H9 (cell line): Measurements from ENCODE around the gene KLF16. TPM values are rescaled to one million over a fixed set of nuclear protein-coding genes. Genes with fewer than 3 reads are reported as not detected.

Source experiments
- DNase-seq: peaks from one replicate; pipeline ENCODE4 v3.0.0-alpha.2; 2017
- H2AFZ ChIP-seq: one replicate; pipeline ENCODE4 v1.6.1; 2013; ENCODE audit warnings: mild to moderate bottlenecking, low read length, control low read depth, moderate library complexity
- H2AK5ac ChIP-seq: 2 replicates; pipeline ENCODE4 v1.6.1; 2013; ENCODE audit warnings: low read length, control low read depth, mixed read lengths; ENCODE audit not compliant: insufficient read length
- H2BK120ac ChIP-seq: one replicate; pipeline ENCODE4 v1.6.1; 2013; ENCODE audit warnings: low read depth, mild to moderate bottlenecking, low read length, control low read depth, inconsistent platforms; ENCODE audit not compliant: poor library complexity, severe bottlenecking
- H2BK12ac ChIP-seq: 2 replicates; pipeline ENCODE4 v1.6.1; 2013; ENCODE audit warnings: low read length, control low read depth, mixed read lengths, low read depth; ENCODE audit not compliant: insufficient read length
- H2BK15ac ChIP-seq: 2 replicates; pipeline ENCODE4 v1.6.1; 2013; ENCODE audit warnings: low read depth, low read length, control low read depth
- H2BK20ac ChIP-seq: one replicate; pipeline ENCODE4 v1.6.1; 2013; ENCODE audit warnings: low read depth, mild to moderate bottlenecking, low read length, control low read depth, inconsistent platforms; ENCODE audit not compliant: poor library complexity, severe bottlenecking
- H2BK5ac ChIP-seq: 2 replicates; pipeline ENCODE4 v1.6.1; 2013; ENCODE audit warnings: low read length, control low read depth, mixed read lengths; ENCODE audit not compliant: insufficient read length
- H3K14ac ChIP-seq: 2 replicates; pipeline ENCODE4 v1.6.1; 2013; ENCODE audit warnings: low read length, control low read depth; ENCODE audit not compliant: insufficient read depth
- H3K18ac ChIP-seq: 2 replicates; pipeline ENCODE4 v1.6.1; 2013; ENCODE audit warnings: low read depth, mild to moderate bottlenecking, mixed read lengths, low read length, control low read depth; ENCODE audit not compliant: insufficient read length
- H3K23ac ChIP-seq: 2 replicates; pipeline ENCODE4 v1.6.1; 2013; ENCODE audit warnings: low read length, control low read depth, mixed read lengths, low read depth; ENCODE audit not compliant: insufficient read length
- H3K23me2 ChIP-seq: 2 replicates; pipeline ENCODE4 v1.6.1; 2013; ENCODE audit warnings: low read depth, mild to moderate bottlenecking, mixed read lengths, low read length, control low read depth; ENCODE audit not compliant: insufficient read length, poor library complexity, severe bottlenecking
- H3K27ac ChIP-seq: 2 replicates; pipeline ENCODE4 v1.5.1; 2013; ENCODE audit warnings: low read length, control low read depth, mixed read lengths, low read depth; ENCODE audit not compliant: insufficient read length
- H3K27me3 ChIP-seq: 2 replicates; pipeline ENCODE4 v1.6.1; 2013; ENCODE audit warnings: low read length, control low read depth, inconsistent platforms; ENCODE audit not compliant: insufficient read depth
- H3K4ac ChIP-seq: 2 replicates; pipeline ENCODE4 v1.6.1; 2013; ENCODE audit warnings: low read depth, mild to moderate bottlenecking, control low read depth, inconsistent platforms, low read length, moderate library complexity
- H3K4me1 ChIP-seq: 2 replicates; pipeline ENCODE4 v1.6.1; 2013; ENCODE audit warnings: low read length, control low read depth, inconsistent platforms; ENCODE audit not compliant: insufficient read depth
- H3K4me2 ChIP-seq: 2 replicates; pipeline ENCODE4 v1.6.1; 2013; ENCODE audit warnings: low read length, control low read depth, mixed read lengths; ENCODE audit not compliant: insufficient read length, insufficient read depth
- H3K56ac ChIP-seq: 2 replicates; pipeline ENCODE4 v1.6.1; 2013; ENCODE audit warnings: low read depth, mild to moderate bottlenecking, mixed read lengths, low read length, control low read depth; ENCODE audit not compliant: insufficient read length
- H3K79me1 ChIP-seq: 2 replicates; pipeline ENCODE4 v1.6.1; 2013; ENCODE audit warnings: low read depth, mild to moderate bottlenecking, moderate library complexity, low read length, control low read depth, inconsistent platforms; ENCODE audit not compliant: insufficient read depth, poor library complexity, severe bottlenecking
- H3K79me2 ChIP-seq: 2 replicates; pipeline ENCODE4 v1.6.1; 2013; ENCODE audit warnings: low read length, control low read depth, inconsistent platforms; ENCODE audit not compliant: insufficient read depth
- H3K9ac ChIP-seq: 2 replicates; pipeline ENCODE4 v1.6.1; 2013; ENCODE audit warnings: low read length, control low read depth, mixed read lengths; ENCODE audit not compliant: insufficient read length; ENCODE audit errors: extremely low read depth
- H3K9me3 ChIP-seq: one replicate; pipeline ENCODE4 v1.6.1; 2013; ENCODE audit warnings: low read depth, low read length, inconsistent platforms; ENCODE audit not compliant: control insufficient read depth
- H3T11ph ChIP-seq: one replicate; pipeline ENCODE4 v1.6.1; 2013; ENCODE audit warnings: mild to moderate bottlenecking, low read length, control low read depth, inconsistent platforms
- H4K20me1 ChIP-seq: one replicate; pipeline ENCODE4 v1.6.1; 2013; ENCODE audit not compliant: control insufficient read depth, insufficient read length, insufficient read depth
- H4K5ac ChIP-seq: 2 replicates; pipeline ENCODE4 v1.6.1; 2013; ENCODE audit warnings: low read depth, mild to moderate bottlenecking, mixed read lengths, low read length, control low read depth; ENCODE audit not compliant: insufficient read length
- H4K8ac ChIP-seq: replicated peaks from 2 replicates; pipeline ENCODE4 v1.6.1; 2013; ENCODE audit warnings: low read length, control low read depth, mixed read lengths, low read depth; ENCODE audit not compliant: insufficient read length
- H4K91ac ChIP-seq: 2 replicates; pipeline ENCODE4 v1.6.1; 2013; ENCODE audit warnings: low read depth, mild to moderate bottlenecking, moderate library complexity, mixed read lengths, low read length, control low read depth; ENCODE audit not compliant: insufficient read length
- H3K27ac Mint-ChIP-seq, 3 experiments: 2 replicates in 2 of 3; 3 replicates in 1 of 3; pipeline ENCODE4 v1.8.0; 2020 to 2021; ENCODE audit warnings: mixed read lengths in 3 of 3, mild to moderate bottlenecking in 1 of 3, moderate library complexity in 1 of 3
- H3K27me3 Mint-ChIP-seq: 2 replicates; pipeline ENCODE4 v1.8.0; 2021; ENCODE audit warnings: low read depth, mild to moderate bottlenecking, moderate library complexity, mixed read lengths
- H3K36me3 Mint-ChIP-seq, 3 experiments: 2 replicates in 2 of 3; 3 replicates in 1 of 3; pipeline ENCODE4 v1.8.0; 2020 to 2021; ENCODE audit warnings: low read depth in 3 of 3, mixed read lengths in 3 of 3; ENCODE audit not compliant: insufficient read depth in 1 of 3
- H3K4me1 Mint-ChIP-seq, 2 experiments: 2 replicates each; pipeline ENCODE4 v1.8.0; 2020; ENCODE audit warnings: mixed read lengths in 2 of 2
- H3K4me3 Mint-ChIP-seq, 2 experiments: 2 replicates in 1 of 2; 3 replicates in 1 of 2; pipeline ENCODE4 v1.8.0; 2020 to 2021; ENCODE audit warnings: mild to moderate bottlenecking in 2 of 2, mixed read lengths in 2 of 2, moderate library complexity in 1 of 2
- H3K9me3 Mint-ChIP-seq, 2 experiments: 2 replicates in 1 of 2; 3 replicates in 1 of 2; pipeline ENCODE4 v1.8.0; 2020; ENCODE audit warnings: mild to moderate bottlenecking in 2 of 2, mixed read lengths in 2 of 2, moderate library complexity in 1 of 2
- CTCF ChIP-seq: fragments of 200-600 bp; sonication (generic); conservative IDR thresholded peaks from 3 replicates; pipeline ENCODE4 v1.8.0; 2021; ENCODE audit warnings: antibody characterized with exemption, mild to moderate bottlenecking
- WGBS: extraction: QIAGEN DNeasy Blood & Tissue Kit; methylation state at CpG from one replicate; pipeline ENCODE4 v1.1.7; 2013; ENCODE audit warnings: missing lambda C conversion rate, low lambda C conversion rate, mixed read lengths; ENCODE audit not compliant: insufficient read length; ENCODE audit errors: extremely low coverage; 5-methylcytosine and 5-hydroxymethylcytosine counted together
- total RNA-seq: library from RNA; stranded (reverse); gene quantifications from 2 replicates; pipeline ENCODE4 v1.2.1, GENCODE V29; 2021

The KLF16 gene
- total RNA-seq, 1 experiment from 2014 or later, result 66.8 TPM

GRCh38 chr19:1868971-1869370 lies 5.6 kb upstream of the KLF16 start:
- Mint-ChIP-seq H3K36me3 (peaks cover 0 to 9% (median 2%) of the 10 kb centered on the region in 3 experiments; a peak in 3 of 7 replicates), H3K27ac (no peak overlapping the region; a peak in 1 of 7 replicates), H3K27me3 (no peaks in the 10 kb centered on the region), H3K9me3 (no peaks in the 10 kb centered on the region), H3K4me1 (peaks cover 2 to 5% of the 10 kb centered on the region in 2 experiments), H3K4me3 (no peak overlapping the region)
- Histone ChIP-seq H3K23me2 (peaks cover 4% of the 10 kb centered on the region), H4K5ac (no peak overlapping the region), H4K20me1 (peaks cover 3% of the 10 kb centered on the region), H3K18ac (no peak overlapping the region), H2BK15ac (no peak overlapping the region), H4K91ac (no peak overlapping the region), H2BK12ac (no peak overlapping the region), H2AK5ac (no peak overlapping the region), H3K27me3 (no peaks in the 10 kb centered on the region), H3T11ph (no peak overlapping the region), H3K79me2 (no peaks in the 10 kb centered on the region), H4K8ac (no peak overlapping the region), H2BK5ac (no peak overlapping the region), H2BK120ac (no peak overlapping the region), H3K4ac (no peak overlapping the region), H3K79me1 (peaks cover 10% of the 10 kb centered on the region), H3K9me3 (no peaks in the 10 kb centered on the region), H3K4me1 (no peaks in the 10 kb centered on the region; the same call in 1 of the 2 replicates), H3K9ac (no peak overlapping the region), H2AFZ (no peak overlapping the region), H3K4me2 (no peak overlapping the region), H3K56ac (no peak overlapping the region), H3K23ac (no peak overlapping the region), H2BK20ac (no peak overlapping the region), H3K27ac (no peak overlapping the region), H3K14ac (no peak overlapping the region)
- no peak for DNase-seq
- TF ChIP-seq CTCF, result no peak
- no CpG with 5 or more reads among the region's 7 CpGs for WGBS
